DLD1 (cell line): ENCODE data around the gene MUC6.

Experiments
- in situ Hi-C: cut with HindIII; loops from 2 replicates; pipeline ENCODE4 v1.10.0; 2017; ENCODE audit warnings: low sequenced_read_pairs

The MUC6 gene

GRCh38 chr11:971092-971690 is 65.3 kb downstream of the MUC6 start:
- in situ Hi-C loops, result no loop called here

DNA sequence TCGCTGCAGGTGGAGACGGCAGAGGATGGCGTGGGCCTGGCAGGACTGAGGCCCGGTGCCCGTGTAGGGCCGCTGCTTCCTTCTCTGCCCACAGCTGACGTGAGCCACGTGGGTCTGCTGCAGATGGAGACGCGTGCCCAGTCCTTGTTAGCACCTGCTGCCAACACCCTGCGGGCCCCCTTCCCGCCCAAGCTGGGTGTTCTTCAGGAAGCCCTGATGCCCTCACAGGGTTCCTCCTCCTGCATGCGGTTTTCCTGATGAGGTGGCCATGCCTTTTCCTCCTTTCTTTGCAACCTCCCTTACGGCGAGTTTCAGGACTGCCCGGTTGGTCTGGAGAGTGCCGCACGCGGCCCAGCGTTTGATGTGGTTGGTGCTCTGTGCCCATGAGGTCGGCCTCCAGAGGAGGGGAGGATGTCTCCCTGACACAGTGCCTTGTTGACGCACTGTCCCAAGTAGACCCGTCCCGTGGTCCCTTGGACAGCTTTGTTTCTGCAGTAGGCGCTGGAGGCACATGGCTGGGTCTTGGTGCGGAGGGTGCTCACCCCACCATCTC is 66.1 kb downstream of the MUC6 start:
- in situ Hi-C loops, result no loop called here

- in situ Hi-C loops, result no loop called here
Observed at GRCh38 chr11:969651-970205, 66.8 kb downstream of the MUC6 start.

DNA sequence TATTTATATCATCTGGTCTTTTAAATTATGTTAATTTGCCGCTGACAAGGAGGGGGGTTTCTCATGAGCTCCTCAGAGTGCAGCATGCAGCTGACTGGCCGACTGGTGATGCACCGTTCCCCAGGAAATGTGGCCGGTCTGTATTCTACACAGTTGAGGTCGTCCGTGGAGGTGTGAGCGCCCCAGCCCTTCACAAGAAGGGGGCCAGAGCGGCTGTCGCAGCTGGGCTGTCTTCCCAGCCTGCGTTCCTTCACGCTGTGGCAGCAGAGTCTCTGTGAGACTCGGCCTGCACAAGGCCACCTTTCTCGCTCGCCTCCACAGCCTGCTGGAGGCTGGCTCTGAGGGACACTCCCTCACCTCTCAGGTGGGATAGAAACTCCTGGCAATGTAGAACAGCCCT is 67.7 kb downstream of the MUC6 start:
- in situ Hi-C loops, result no loop called here

- in situ Hi-C loops, result no loop called here
Observed at GRCh38 chr11:967995-968751, 68.3 kb downstream of the MUC6 start.

DNA sequence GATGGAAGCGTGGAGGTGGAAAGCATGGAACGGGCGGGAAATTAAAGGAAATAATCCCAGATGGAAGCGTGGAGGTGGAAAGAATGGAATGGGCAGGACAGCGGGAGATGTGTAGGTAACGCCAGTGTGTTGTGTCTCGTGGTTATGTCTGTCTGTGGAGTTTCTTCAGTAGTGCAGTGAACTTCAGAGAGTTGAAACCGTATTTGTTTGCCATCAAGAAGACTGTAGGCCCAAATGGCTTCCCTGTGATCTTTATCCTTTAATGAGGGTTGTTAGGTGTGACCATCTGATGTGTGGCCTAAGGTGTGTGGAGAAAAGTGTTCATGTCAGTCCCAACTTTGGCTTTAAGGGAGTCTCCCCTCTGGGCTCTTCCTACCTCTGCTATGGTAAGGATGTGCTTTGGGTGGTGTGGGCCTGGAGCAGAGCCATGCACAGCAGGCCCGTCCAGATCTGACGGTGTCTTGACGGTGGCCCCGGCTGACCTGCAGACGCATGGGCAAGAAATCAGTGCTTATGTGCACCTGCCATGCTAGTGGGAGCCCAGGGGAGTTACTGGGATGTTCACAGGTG is 71.2 kb downstream of the MUC6 start:
- in situ Hi-C loops, result no loop called here

GRCh38 chr11:963852-964251 is 72.7 kb downstream of the MUC6 start:
- in situ Hi-C loops, result no loop called here
